Measurements from ENCODE around the gene OGFOD3.

- TF ChIP-seq, protein P1, sequence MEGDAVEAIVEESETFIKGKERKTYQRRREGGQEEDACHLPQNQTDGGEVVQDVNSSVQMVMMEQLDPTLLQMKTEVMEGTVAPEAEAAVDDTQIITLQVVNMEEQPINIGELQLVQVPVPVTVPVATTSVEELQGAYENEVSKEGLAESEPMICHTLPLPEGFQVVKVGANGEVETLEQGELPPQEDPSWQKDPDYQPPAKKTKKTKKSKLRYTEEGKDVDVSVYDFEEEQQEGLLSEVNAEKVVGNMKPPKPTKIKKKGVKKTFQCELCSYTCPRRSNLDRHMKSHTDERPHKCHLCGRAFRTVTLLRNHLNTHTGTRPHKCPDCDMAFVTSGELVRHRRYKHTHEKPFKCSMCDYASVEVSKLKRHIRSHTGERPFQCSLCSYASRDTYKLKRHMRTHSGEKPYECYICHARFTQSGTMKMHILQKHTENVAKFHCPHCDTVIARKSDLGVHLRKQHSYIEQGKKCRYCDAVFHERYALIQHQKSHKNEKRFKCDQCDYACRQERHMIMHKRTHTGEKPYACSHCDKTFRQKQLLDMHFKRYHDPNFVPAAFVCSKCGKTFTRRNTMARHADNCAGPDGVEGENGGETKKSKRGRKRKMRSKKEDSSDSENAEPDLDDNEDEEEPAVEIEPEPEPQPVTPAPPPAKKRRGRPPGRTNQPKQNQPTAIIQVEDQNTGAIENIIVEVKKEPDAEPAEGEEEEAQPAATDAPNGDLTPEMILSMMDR (IDR thresholded peaks at IDR 0.05), result no peak
- no peak for TF ChIP-seq POLR2A (IDR thresholded peaks at IDR 0.05)
Observed at GRCh38 chr17:82400206-82400605, 18.2 kb downstream of the OGFOD3 start.

All from vagina (tissue), 2 donors.